H1 (cell line): ENCODE data around the gene OTOP1. TPM values are rescaled to one million over a fixed set of nuclear protein-coding genes. Genes with fewer than 3 reads are reported as not detected.

Experiments
- CTCF ChIA-PET: fragments of 300-600 bp; sonication (Branson Sonifier 250); formaldehyde crosslinking; loops from one replicate; lab custom pipeline; 2021; ENCODE audit not compliant: partially characterized antibody; lab: Charles Lee
- POLR2A ChIA-PET: fragments of 300-600 bp; sonication (Branson Sonifier 250); formaldehyde crosslinking; loops from one replicate; lab custom pipeline; 2021; ENCODE audit warnings: inconsistent platforms; ENCODE audit not compliant: partially characterized antibody; lab: Charles Lee
- DNase-seq, 2 experiments: peaks; one replicate each; pipeline versions ENCODE4 v3.0.0 to v3.0.0-alpha.2; 2010 to 2022; ENCODE audit warnings: low spot score in 2 of 2, low read depth in 1 of 2, mixed read lengths in 1 of 2
- FAIRE-seq: peaks from 2 replicates; lab custom pipeline; 2011; peaks lifted over from hg19 to GRCh38; lab: Jason Lieb, UNC
- H2AFZ ChIP-seq: 2 replicates; pipeline ENCODE4 v1.8.1; 2012; ENCODE audit warnings: low read length, inconsistent platforms
- H2AK5ac ChIP-seq: 2 replicates; pipeline ENCODE4 v1.6.1; 2013; ENCODE audit warnings: low read depth, low read length
- H2BK120ac ChIP-seq: replicated peaks from 2 replicates; pipeline ENCODE3; 2013; ENCODE audit warnings: low read depth, low read length, inconsistent platforms
- H2BK12ac ChIP-seq: 2 replicates; pipeline ENCODE4 v1.6.1; 2013; ENCODE audit warnings: low read depth, low read length
- H2BK15ac ChIP-seq: 2 replicates; pipeline ENCODE4 v1.6.1; 2013; ENCODE audit warnings: low read length
- H2BK20ac ChIP-seq: 2 replicates; pipeline ENCODE4 v1.6.1; 2013; ENCODE audit warnings: low read length
- H2BK5ac ChIP-seq: 2 replicates; pipeline ENCODE4 v1.6.1; 2013; ENCODE audit warnings: low read depth, low read length
- H3K14ac ChIP-seq: 2 replicates; pipeline ENCODE4 v1.6.1; 2013; ENCODE audit warnings: inconsistent platforms; ENCODE audit not compliant: insufficient read length
- H3K18ac ChIP-seq: 2 replicates; pipeline ENCODE4 v1.6.1; 2013; ENCODE audit warnings: low read length; ENCODE audit errors: extremely low read depth
- H3K23ac ChIP-seq: 2 replicates; pipeline ENCODE4 v1.6.1; 2013; ENCODE audit warnings: inconsistent platforms; ENCODE audit not compliant: insufficient read length
- H3K23me2 ChIP-seq: 2 replicates; pipeline ENCODE4 v1.6.1; 2013; ENCODE audit warnings: low read depth, low read length
- H3K27ac ChIP-seq: 2 replicates; pipeline ENCODE4 v1.6.1; 2011; ENCODE audit warnings: low read depth, low read length, inconsistent platforms
- H3K27me3 ChIP-seq, 4 experiments: replicated peaks in 1 of 4; 1 replicate in 1 of 4; 2 replicates in 3 of 4; pipeline versions ENCODE4 v1.6.1 to v1.8.1; 2011 to 2013; ENCODE audit warnings: low read length in 3 of 4, mild to moderate bottlenecking in 3 of 4, inconsistent platforms in 2 of 4, mixed read lengths in 2 of 4, moderate library complexity in 1 of 4; ENCODE audit not compliant: control insufficient read depth in 3 of 4, insufficient read depth in 3 of 4; ENCODE audit errors: extremely low read depth in 1 of 4
- H3K36me3 ChIP-seq, 4 experiments: 2 replicates each; pipeline versions ENCODE4 v1.6.1 to v1.8.1; 2011 to 2013; ENCODE audit warnings: mild to moderate bottlenecking in 4 of 4, low read length in 3 of 4, moderate library complexity in 2 of 4, control low read depth in 1 of 4, inconsistent platforms in 1 of 4; ENCODE audit not compliant: insufficient read depth in 4 of 4, control insufficient read depth in 2 of 4
- H3K4ac ChIP-seq: replicated peaks from 2 replicates; pipeline ENCODE3; 2013; ENCODE audit warnings: low read length, low read depth, mixed read lengths, inconsistent platforms; ENCODE audit not compliant: insufficient read length
- H3K4me1 ChIP-seq, 4 experiments: replicated peaks in 1 of 4; 1 replicate in 1 of 4; 2 replicates in 3 of 4; pipeline versions ENCODE4 v1.6.1 to v1.8.1; 2011 to 2013; ENCODE audit warnings: low read length in 3 of 4, inconsistent platforms in 2 of 4, mixed read lengths in 1 of 4; ENCODE audit not compliant: insufficient read depth in 4 of 4, control insufficient read depth in 3 of 4
- H3K4me2 ChIP-seq, 2 experiments: 2 replicates each; pipeline versions ENCODE4 v1.6.1 to v1.8.1; 2011 to 2013; ENCODE audit warnings: low read depth in 2 of 2, low read length in 2 of 2, control low read depth in 1 of 2, inconsistent platforms in 1 of 2, mild to moderate bottlenecking in 1 of 2; ENCODE audit not compliant: insufficient read depth in 1 of 2
- H3K4me3 ChIP-seq, 4 experiments: fragments of 200-600, 300-600 bp in 1 of 4; sonication (generic), shearing (Covaris generic), sonication (Bioruptor Twin) in 1 of 4; 2 replicates each; pipeline versions ENCODE4 v1.5.1 to v1.8.1; 2011 to 2016; ENCODE audit warnings: low read length in 4 of 4, low read depth in 3 of 4, control low read depth in 2 of 4, inconsistent platforms in 2 of 4, mild to moderate bottlenecking in 2 of 4, mixed read lengths in 1 of 4, moderate library complexity in 1 of 4; ENCODE audit not compliant: insufficient read depth in 2 of 4; ENCODE audit errors: extremely low read depth in 1 of 4
- H3K56ac ChIP-seq: replicated peaks from 2 replicates; pipeline ENCODE3; 2013; ENCODE audit warnings: low read depth, mild to moderate bottlenecking, mixed read lengths, low read length, inconsistent platforms; ENCODE audit not compliant: insufficient read length
- H3K79me1 ChIP-seq: 2 replicates; pipeline ENCODE4 v1.6.1; 2013; ENCODE audit warnings: low read depth, low read length, control low read depth
- H3K79me2 ChIP-seq, 2 experiments: 2 replicates each; pipeline versions ENCODE4 v1.6.1 to v1.8.1; 2012 to 2013; ENCODE audit warnings: low read length in 2 of 2, mild to moderate bottlenecking in 2 of 2, inconsistent platforms in 1 of 2; ENCODE audit not compliant: insufficient read depth in 2 of 2, control insufficient read depth in 1 of 2
- H3K9ac ChIP-seq, 4 experiments: replicated peaks in 1 of 4; 1 replicate in 1 of 4; 2 replicates in 3 of 4; pipeline versions ENCODE4 v1.6.1 to v1.8.1; 2011 to 2013; ENCODE audit warnings: low read depth in 3 of 4, low read length in 3 of 4, control low read depth in 2 of 4, mild to moderate bottlenecking in 2 of 4, moderate library complexity in 2 of 4, inconsistent platforms in 1 of 4; ENCODE audit errors: extremely low read depth in 1 of 4
- H3K9me3 ChIP-seq, 2 experiments: 2 replicates each; pipeline versions ENCODE4 v1.6.1 to v1.8.1; 2012 to 2013; ENCODE audit warnings: mild to moderate bottlenecking in 2 of 2, moderate library complexity in 2 of 2, control low read depth in 1 of 2, inconsistent platforms in 1 of 2, low read depth in 1 of 2, low read length in 1 of 2, mixed read lengths in 1 of 2; ENCODE audit not compliant: insufficient read depth in 2 of 2
- H4K20me1 ChIP-seq, 2 experiments: replicated peaks in 1 of 2; 2 replicates each; pipeline versions ENCODE3 to v1.8.1; 2011 to 2013; ENCODE audit warnings: inconsistent platforms in 2 of 2, low read length in 2 of 2, mild to moderate bottlenecking in 1 of 2; ENCODE audit not compliant: insufficient read depth in 2 of 2, control insufficient read depth in 1 of 2
- H4K5ac ChIP-seq: 2 replicates; pipeline ENCODE4 v1.6.1; 2013; ENCODE audit warnings: low read length, low read depth, mixed read lengths, inconsistent platforms; ENCODE audit not compliant: insufficient read length
- H4K8ac ChIP-seq: 2 replicates; pipeline ENCODE4 v1.8.0; 2013; ENCODE audit warnings: mild to moderate bottlenecking, moderate library complexity, low read length, inconsistent platforms; ENCODE audit not compliant: insufficient read depth; ENCODE audit errors: extremely low read depth
- H4K91ac ChIP-seq: replicated peaks from 2 replicates; pipeline ENCODE3; 2013; ENCODE audit warnings: low read length, mixed read lengths, inconsistent platforms; ENCODE audit not compliant: insufficient read length
- EZH2 ChIP-seq: fragments of 200-600 bp; sonication (generic); IDR thresholded peaks from 2 replicates; pipeline ENCODE4 v1.7.1; 2012; ENCODE audit warnings: low read depth, mild to moderate bottlenecking, moderate library complexity, low read length, inconsistent platforms; ENCODE audit not compliant: severe bottlenecking
- GABPA ChIP-seq: IDR thresholded peaks from 2 replicates; pipeline ENCODE4 v1.6.1; 2011; ENCODE audit warnings: mild to moderate bottlenecking, low read length, moderate library complexity, borderline replicate concordance; ENCODE audit not compliant: insufficient read depth
- RNF2 ChIP-seq: fragments of 200-900, 300-1000 bp; sonication (generic); IDR thresholded peaks from 2 replicates; pipeline ENCODE4 v1.7.1; 2016; ENCODE audit warnings: borderline replicate concordance, low read depth, mild to moderate bottlenecking, antibody characterized with exemption, low read length; ENCODE audit not compliant: poor library complexity, severe bottlenecking; ENCODE audit errors: missing control alignments
- SP1 ChIP-seq: IDR thresholded peaks from 2 replicates; pipeline ENCODE4 v1.6.1; 2011; ENCODE audit warnings: low read depth, low read length
- WGBS, 2 experiments: shearing (Covaris generic) in 1 of 2; methylation state at CpG; one replicate each; pipeline versions ENCODE4 v1.1.6 to v1.1.7; 2013 to 2015; ENCODE audit warnings: low lambda C conversion rate in 2 of 2, mixed read lengths in 2 of 2, inconsistent platforms in 1 of 2, low coverage in 1 of 2, missing lambda C conversion rate in 1 of 2; ENCODE audit not compliant: insufficient replicate concordance in 2 of 2, insufficient coverage in 1 of 2, insufficient read length in 1 of 2; ENCODE audit errors: extremely low coverage in 1 of 2, missing lambda C conversion rate in 1 of 2; 5-methylcytosine and 5-hydroxymethylcytosine counted together
- polyA plus RNA-seq, 7 experiments: library from polyadenylated mRNA; depleted of rRNA in 3 of 7; stranded (reverse) in 5 of 7; unstranded in 2 of 7; fragments of >200 nt in 5 of 7; fragments of 200-250 nt in 2 of 7; gene quantifications; 1 replicate in 5 of 7; 2 replicates in 1 of 7; 4 replicates in 1 of 7; pipeline versions ENCODE4 v1.2.1 to v1.2.3, GENCODE V29; 2011 to 2013; ENCODE audit warnings: missing spikeins in 2 of 7, mixed read lengths in 2 of 7
- total RNA-seq: library from RNA; stranded (reverse); fragmentation: NEBNext Ultra II Directional; extraction: Animal tissue kit (Norgen Biotek cat#: 25700); gene quantifications from 2 replicates; pipeline ENCODE4 v1.2.1, GENCODE V29; 2021

Gene OTOP1
- total and polyA plus RNA-seq, 2 of the 8 experiments (the other 6 are each of a cell fraction or from before 2014, with no cell fraction given) = not detected

- peaks cover 0 to 6% (median 0%) of the 10 kb centered on the region in 4 experiments; a peak in 1 of 8 replicates for H3K36me3 ChIP-seq
- no peak for DNase-seq
- TF ChIP-seq EZH2 = peak; percentile 5
- TF ChIP-seq SP1 = no peak
- TF ChIP-seq RNF2 = no peak
- TF ChIP-seq GABPA = no peak
- no peak overlapping the region for H3K56ac ChIP-seq
- H3K18ac ChIP-seq = no peak overlapping the region
- no peak overlapping the region for H4K8ac ChIP-seq
- no peaks in the 10 kb centered on the region for H3K79me2 ChIP-seq
- H3K79me1 ChIP-seq = no peaks in the 10 kb centered on the region
- no peak overlapping the region for H2BK120ac ChIP-seq
- H3K23ac ChIP-seq = no peak overlapping the region
- no peak overlapping the region for H2BK20ac ChIP-seq
- no peak overlapping the region for H3K4ac ChIP-seq
- no peak overlapping the region for H2BK5ac ChIP-seq
- no peak overlapping the region for H2BK12ac ChIP-seq
- H4K20me1 ChIP-seq = no peaks in the 10 kb centered on the region
- H2AFZ ChIP-seq = no peak overlapping the region
- no peak overlapping the region for H4K91ac ChIP-seq
- no peak overlapping the region for H3K27ac ChIP-seq
- H3K4me3 ChIP-seq = peak overlapping the region in 1 of 4 experiments; percentile 53; a peak in 1 of 8 replicates
- H3K27me3 ChIP-seq = peaks cover 40 to 59% (median 52%) of the 10 kb centered on the region in 4 experiments
- ChIA-PET CTCF (no interaction called here), POLR2A (no interaction called here)
- H4K5ac ChIP-seq = no peak overlapping the region
- H3K9me3 ChIP-seq = peaks cover 0 to 5% of the 10 kb centered on the region in 2 experiments; a peak in 1 of 4 replicates
- H3K4me1 ChIP-seq = peaks cover 0 to 2% (median under 1%) of the 10 kb centered on the region in 4 experiments; a peak in 2 of 7 replicates
- H3K23me2 ChIP-seq = no peaks in the 10 kb centered on the region; the same call in 1 of the 2 replicates
- H3K4me2 ChIP-seq = peak overlapping the region; percentile 16 to 62; a peak in 3 of 4 replicates
- WGBS, 2 experiments = 71% methylated on average over 1 of the region's 1 CpG; no CpG with 5 or more reads in 1 of the 2 experiments
- no peak overlapping the region for H3K14ac ChIP-seq
- H2BK15ac ChIP-seq = no peak overlapping the region
- FAIRE-seq = no peak
- H2AK5ac ChIP-seq = no peak overlapping the region
- H3K9ac ChIP-seq = no peak overlapping the region
These were observed 1.6 kb upstream of the OTOP1 start for GRCh38 chr4:4228356-4228668.
